Rectal smooth muscle tissue (tissue), 1 donor: Measurements from ENCODE around the gene AFDN.
"Not testable (repeated sequence)": the region's sequence is repeated elsewhere in the genome, so short reads cannot be mapped to it uniquely, and the experiment has no call there.

Experiments
- H3K27ac ChIP-seq: one replicate; pipeline ENCODE4 v1.7.0; 2013; ENCODE audit warnings: low read depth, low read length, inconsistent platforms
- H3K27me3 ChIP-seq: one replicate; pipeline ENCODE4 v1.7.0; 2013; ENCODE audit warnings: low read length; ENCODE audit not compliant: control insufficient read depth, insufficient read depth
- H3K36me3 ChIP-seq: one replicate; pipeline ENCODE4 v1.7.0; 2013; ENCODE audit warnings: low read length; ENCODE audit not compliant: control insufficient read depth, insufficient read depth
- H3K4me1 ChIP-seq: one replicate; pipeline ENCODE4 v1.7.0; 2013; ENCODE audit warnings: low read length; ENCODE audit not compliant: control insufficient read depth, insufficient read depth
- H3K4me3 ChIP-seq: one replicate; pipeline ENCODE4 v1.7.0; 2013; ENCODE audit warnings: low read length
- H3K9ac ChIP-seq: one replicate; pipeline ENCODE4 v1.7.0; 2013; ENCODE audit warnings: low read length

The AFDN gene

GRCh38 chr6:167968091-167968490 is 141.4 kb downstream of the AFDN start:
- Histone ChIP-seq H3K4me3 (no peak overlapping the region), H3K9ac (no peak overlapping the region), H3K36me3 (peaks cover 24% of the 10 kb centered on the region), H3K4me1 (no peaks in the 10 kb centered on the region), H3K27me3 (no peaks in the 10 kb centered on the region), H3K27ac (no peak overlapping the region)

GRCh38 chr6:167970230-167970629 is 143.5 kb downstream of the AFDN start:
- H3K36me3 ChIP-seq = peaks cover 24% of the 10 kb centered on the region
- H3K4me3 ChIP-seq = no peak overlapping the region
- no peaks in the 10 kb centered on the region for H3K4me1 ChIP-seq
- H3K9ac ChIP-seq = no peak overlapping the region
- no peak overlapping the region for H3K27ac ChIP-seq
- no peaks in the 10 kb centered on the region for H3K27me3 ChIP-seq

GRCh38 chr6:167972193-167972592 is 145.5 kb downstream of the AFDN start:
- peaks cover 14% of the 10 kb centered on the region for H3K36me3 ChIP-seq
- no peak overlapping the region for H3K27ac ChIP-seq
- no peak overlapping the region for H3K9ac ChIP-seq
- H3K4me1 ChIP-seq = no peaks in the 10 kb centered on the region
- H3K4me3 ChIP-seq = no peak overlapping the region
- no peaks in the 10 kb centered on the region for H3K27me3 ChIP-seq

- no peaks in the 10 kb centered on the region for H3K4me1 ChIP-seq
- H3K9ac ChIP-seq = no peak overlapping the region
- H3K36me3 ChIP-seq = peaks cover 12% of the 10 kb centered on the region
- no peaks in the 10 kb centered on the region for H3K27me3 ChIP-seq
- H3K27ac ChIP-seq = no peak overlapping the region
- no peak overlapping the region for H3K4me3 ChIP-seq
Observed at GRCh38 chr6:167973148-167973885, 146.6 kb downstream of the AFDN start.

- H3K9ac ChIP-seq = no peak overlapping the region
- H3K27me3 ChIP-seq = no peaks in the 10 kb centered on the region
- no peak overlapping the region for H3K27ac ChIP-seq
- H3K36me3 ChIP-seq = peaks cover 7% of the 10 kb centered on the region
- no peaks in the 10 kb centered on the region for H3K4me1 ChIP-seq
- H3K4me3 ChIP-seq = no peak overlapping the region
Observed at GRCh38 chr6:167974640-167975344, 148.1 kb downstream of the AFDN start.

- H3K9ac ChIP-seq = no peak overlapping the region
- H3K4me3 ChIP-seq = no peak overlapping the region
- no peak overlapping the region for H3K27ac ChIP-seq
- no peaks in the 10 kb centered on the region for H3K27me3 ChIP-seq
- no peaks in the 10 kb centered on the region for H3K4me1 ChIP-seq
- peaks cover 3% of the 10 kb centered on the region for H3K36me3 ChIP-seq
Observed at GRCh38 chr6:167975458-167975857, 148.7 kb downstream of the AFDN start.

- H3K27me3 ChIP-seq, H3K27ac ChIP-seq, H3K4me3 ChIP-seq, H3K9ac ChIP-seq, H3K36me3 ChIP-seq, H3K4me1 ChIP-seq: not testable (repeated sequence)
Observed at GRCh38 chr6:167976116-167976657, 149.5 kb downstream of the AFDN start.

- H3K9ac ChIP-seq = no peak overlapping the region
- H3K36me3 ChIP-seq = no peaks in the 10 kb centered on the region
- H3K4me3 ChIP-seq = no peak overlapping the region
- H3K27me3 ChIP-seq = no peaks in the 10 kb centered on the region
- H3K4me1 ChIP-seq = no peaks in the 10 kb centered on the region
- H3K27ac ChIP-seq = no peak overlapping the region
Observed at GRCh38 chr6:167976708-167977107, 150.0 kb downstream of the AFDN start.

GRCh38 chr6:167977717-167978467 is 151.2 kb downstream of the AFDN start:
- no peak overlapping the region for H3K9ac ChIP-seq
- H3K4me1 ChIP-seq = no peaks in the 10 kb centered on the region
- no peaks in the 10 kb centered on the region for H3K36me3 ChIP-seq
- no peaks in the 10 kb centered on the region for H3K27me3 ChIP-seq
- no peak overlapping the region for H3K27ac ChIP-seq
- H3K4me3 ChIP-seq = no peak overlapping the region

- no peak overlapping the region for H3K4me3 ChIP-seq
- H3K36me3 ChIP-seq = no peaks in the 10 kb centered on the region
- no peak overlapping the region for H3K27ac ChIP-seq
- H3K27me3 ChIP-seq = no peaks in the 10 kb centered on the region
- H3K4me1 ChIP-seq = no peaks in the 10 kb centered on the region
- no peak overlapping the region for H3K9ac ChIP-seq
Observed at GRCh38 chr6:167978607-167979006, 151.9 kb downstream of the AFDN start.

GRCh38 chr6:167979436-167980139 is 152.9 kb downstream of the AFDN start:
- H3K27me3 ChIP-seq = no peaks in the 10 kb centered on the region
- H3K27ac ChIP-seq = no peak overlapping the region
- H3K9ac ChIP-seq = no peak overlapping the region
- H3K4me3 ChIP-seq = no peak overlapping the region
- H3K4me1 ChIP-seq = no peaks in the 10 kb centered on the region
- H3K36me3 ChIP-seq = no peaks in the 10 kb centered on the region
